Skeletal muscle satellite cell (primary cell): ENCODE data around the gene QKI.
"Not testable (repeated sequence)": the region's sequence is repeated elsewhere in the genome, so short reads cannot be mapped to it uniquely, and the experiment has no call there.

Experiments used
- H3K27me3 ChIP-seq: 2 replicates; pipeline ENCODE4 v1.7.0; 2013; ENCODE audit warnings: low read length; ENCODE audit not compliant: control insufficient read depth, insufficient read depth
- H3K36me3 ChIP-seq: 2 replicates; pipeline ENCODE4 v1.7.0; 2013; ENCODE audit warnings: mild to moderate bottlenecking, control low read depth, low read length; ENCODE audit not compliant: insufficient read depth
- H3K4me1 ChIP-seq: 2 replicates; pipeline ENCODE4 v1.7.0; 2013; ENCODE audit warnings: low read length; ENCODE audit not compliant: control insufficient read depth, insufficient read depth
- H3K4me2 ChIP-seq: 2 replicates; pipeline ENCODE4 v1.7.0; 2013; ENCODE audit warnings: mild to moderate bottlenecking, low read length
- H3K4me3 ChIP-seq: 2 replicates; pipeline ENCODE4 v1.7.0; 2013; ENCODE audit warnings: low read length
- H3K9ac ChIP-seq: 2 replicates; pipeline ENCODE4 v1.7.0; 2013; ENCODE audit warnings: mild to moderate bottlenecking, low read depth, low read length, moderate library complexity
- H3K9me3 ChIP-seq: replicated peaks from 2 replicates; pipeline ENCODE4 v1.7.0; 2013; ENCODE audit warnings: mild to moderate bottlenecking, control low read depth, low read length

QKI gene

GRCh38 chr6:163468738-163469137 is 54.2 kb downstream of the QKI start:
- H3K4me1 ChIP-seq = no peaks in the 10 kb centered on the region
- no peak overlapping the region for H3K4me2 ChIP-seq
- H3K27me3 ChIP-seq = no peaks in the 10 kb centered on the region
- H3K9ac ChIP-seq = no peak overlapping the region
- peaks cover 10% of the 10 kb centered on the region for H3K9me3 ChIP-seq
- H3K36me3 ChIP-seq = peaks cover 7% of the 10 kb centered on the region
- no peak overlapping the region for H3K4me3 ChIP-seq

- Histone ChIP-seq H3K4me3 (no peak overlapping the region), H3K9ac (no peak overlapping the region), H3K4me1 (no peaks in the 10 kb centered on the region), H3K36me3 (peaks cover 7% of the 10 kb centered on the region), H3K4me2 (no peak overlapping the region), H3K27me3 (no peaks in the 10 kb centered on the region), H3K9me3 (peaks cover 10% of the 10 kb centered on the region)
Measured at GRCh38 chr6:163469459-163469985, 55.0 kb downstream of the QKI start.

GRCh38 chr6:163470611-163471010 is 56.1 kb downstream of the QKI start:
- peaks cover 10% of the 10 kb centered on the region for H3K9me3 ChIP-seq
- H3K4me2 ChIP-seq = no peak overlapping the region
- H3K4me1 ChIP-seq = no peaks in the 10 kb centered on the region

GRCh38 chr6:163474581-163474980 is 60.1 kb downstream of the QKI start:
- Histone ChIP-seq H3K27me3 (no peaks in the 10 kb centered on the region), H3K9ac (no peak overlapping the region), H3K9me3 (peaks cover 10% of the 10 kb centered on the region), H3K4me2 (no peak overlapping the region), H3K4me3 (no peak overlapping the region), H3K36me3 (peaks cover 9% of the 10 kb centered on the region), H3K4me1 (no peaks in the 10 kb centered on the region)

More at GRCh38 chr6:163470611-163471010, 56.1 kb downstream of the QKI start:
- Histone ChIP-seq H3K27me3 (no peaks in the 10 kb centered on the region), H3K4me3 (no peak overlapping the region), H3K36me3 (peaks cover 7% of the 10 kb centered on the region), H3K9ac (no peak overlapping the region)

- not testable (repeated sequence) for H3K36me3 ChIP-seq, H3K9ac ChIP-seq, H3K27me3 ChIP-seq, H3K4me3 ChIP-seq, H3K4me1 ChIP-seq, H3K9me3 ChIP-seq, H3K4me2 ChIP-seq
Measured at GRCh38 chr6:163476946-163477345, 62.4 kb downstream of the QKI start.

- Histone ChIP-seq H3K4me3 (no peak overlapping the region), H3K9me3 (no peaks in the 10 kb centered on the region), H3K4me1 (no peaks in the 10 kb centered on the region), H3K36me3 (peaks cover 7% of the 10 kb centered on the region), H3K27me3 (no peaks in the 10 kb centered on the region), H3K4me2 (no peak overlapping the region), H3K9ac (no peak overlapping the region)
Measured at GRCh38 chr6:163483107-163483506, 68.6 kb downstream of the QKI start.

- Histone ChIP-seq H3K27me3 (no peaks in the 10 kb centered on the region), H3K9ac (no peak overlapping the region)
Measured at GRCh38 chr6:163485388-163485851, 70.9 kb downstream of the QKI start.

GRCh38 chr6:163486821-163487220 is 72.3 kb downstream of the QKI start:
- no peak overlapping the region for H3K4me3 ChIP-seq
- H3K4me2 ChIP-seq = no peak overlapping the region
- H3K36me3 ChIP-seq = peaks cover 2% of the 10 kb centered on the region
- peaks cover 22% of the 10 kb centered on the region for H3K4me1 ChIP-seq
- H3K9me3 ChIP-seq = no peaks in the 10 kb centered on the region
- no peak overlapping the region for H3K9ac ChIP-seq
- H3K27me3 ChIP-seq = no peaks in the 10 kb centered on the region

More at GRCh38 chr6:163485388-163485851, 70.9 kb downstream of the QKI start:
- Histone ChIP-seq H3K4me3 (no peak overlapping the region), H3K4me2 (no peak overlapping the region), H3K4me1 (peaks cover 15% of the 10 kb centered on the region), H3K9me3 (no peaks in the 10 kb centered on the region), H3K36me3 (peaks cover 2% of the 10 kb centered on the region)

- no peaks in the 10 kb centered on the region for H3K36me3 ChIP-seq
- no peak overlapping the region for H3K4me3 ChIP-seq
- H3K4me1 ChIP-seq = peaks cover 22% of the 10 kb centered on the region
- H3K4me2 ChIP-seq = no peak overlapping the region
- no peaks in the 10 kb centered on the region for H3K27me3 ChIP-seq
- H3K9me3 ChIP-seq = no peaks in the 10 kb centered on the region
- no peak overlapping the region for H3K9ac ChIP-seq
Measured at GRCh38 chr6:163487606-163488005, 73.1 kb downstream of the QKI start.

GRCh38 chr6:163489584-163489983 is 75.1 kb downstream of the QKI start:
- H3K4me2 ChIP-seq = peak overlapping the region; percentile 32
- no peak overlapping the region for H3K9ac ChIP-seq
- no peak overlapping the region for H3K4me3 ChIP-seq
- H3K27me3 ChIP-seq = no peaks in the 10 kb centered on the region
- H3K36me3 ChIP-seq = no peaks in the 10 kb centered on the region
- H3K9me3 ChIP-seq = no peaks in the 10 kb centered on the region
- peaks cover 28% of the 10 kb centered on the region for H3K4me1 ChIP-seq

GRCh38 chr6:163490826-163491577 is 76.5 kb downstream of the QKI start:
- Histone ChIP-seq H3K4me2 (no peak overlapping the region), H3K36me3 (no peaks in the 10 kb centered on the region), H3K27me3 (no peaks in the 10 kb centered on the region), H3K4me1 (peaks cover 29% of the 10 kb centered on the region), H3K4me3 (no peak overlapping the region), H3K9ac (no peak overlapping the region), H3K9me3 (no peaks in the 10 kb centered on the region)
